ENCODE data around the gene MRTFB.

The MRTFB gene

DNA sequence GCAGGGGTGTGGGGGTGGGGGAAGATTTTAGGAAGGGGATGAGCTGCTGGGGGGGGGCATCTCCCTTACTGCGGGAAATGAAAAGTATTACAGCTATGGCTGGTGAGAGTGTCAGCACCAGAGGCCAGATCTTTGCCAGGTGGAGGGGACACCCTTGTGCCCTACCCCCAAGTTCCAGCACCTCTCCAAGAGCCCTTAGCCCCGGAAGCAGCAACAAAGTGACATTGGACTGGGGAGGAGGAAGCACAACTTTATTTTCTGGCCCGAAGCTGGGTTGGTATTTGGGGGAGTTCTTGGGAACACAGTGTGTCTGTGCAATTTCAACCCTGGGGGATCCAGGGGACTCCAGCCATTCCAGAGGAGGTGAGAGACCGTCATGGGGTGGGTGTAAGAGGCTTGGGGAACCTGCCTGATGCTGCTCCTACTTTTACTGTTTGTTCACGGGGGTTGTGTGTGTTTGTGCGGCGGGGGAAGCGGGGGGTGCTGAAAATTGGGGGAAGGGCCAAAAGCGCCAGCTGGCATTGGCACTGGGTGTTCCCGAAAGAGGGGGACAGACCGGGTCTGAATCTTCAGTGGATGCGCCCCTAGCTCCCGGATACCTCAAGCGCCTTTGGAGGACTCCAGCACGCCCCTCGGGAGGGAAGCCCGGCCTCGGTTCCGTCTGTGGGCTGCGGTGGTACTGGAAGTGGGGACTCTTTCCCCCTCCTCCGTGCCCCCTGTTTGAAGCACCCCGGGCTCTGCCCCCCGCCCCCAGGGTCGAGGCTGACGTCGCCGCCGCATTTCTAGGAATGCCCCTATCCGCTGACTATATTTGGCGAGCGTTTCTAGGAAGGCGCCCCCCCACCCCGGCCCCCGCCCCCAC, 230.3 kb downstream of the MRTFB start:
- Histone ChIP-seq H3K27me3 (no peaks in the 10 kb centered on the region), H3K4me1 (peaks cover 4% of the 10 kb centered on the region), H3K9me3 (no peaks in the 10 kb centered on the region), H3K36me3 (no peaks in the 10 kb centered on the region), H3K4me3 (ENCODE audit: low read depth, low read length) (peak overlapping the region; percentile 68)
- DNase-seq, result no peak
- TF ChIP-seq, protein P1, sequence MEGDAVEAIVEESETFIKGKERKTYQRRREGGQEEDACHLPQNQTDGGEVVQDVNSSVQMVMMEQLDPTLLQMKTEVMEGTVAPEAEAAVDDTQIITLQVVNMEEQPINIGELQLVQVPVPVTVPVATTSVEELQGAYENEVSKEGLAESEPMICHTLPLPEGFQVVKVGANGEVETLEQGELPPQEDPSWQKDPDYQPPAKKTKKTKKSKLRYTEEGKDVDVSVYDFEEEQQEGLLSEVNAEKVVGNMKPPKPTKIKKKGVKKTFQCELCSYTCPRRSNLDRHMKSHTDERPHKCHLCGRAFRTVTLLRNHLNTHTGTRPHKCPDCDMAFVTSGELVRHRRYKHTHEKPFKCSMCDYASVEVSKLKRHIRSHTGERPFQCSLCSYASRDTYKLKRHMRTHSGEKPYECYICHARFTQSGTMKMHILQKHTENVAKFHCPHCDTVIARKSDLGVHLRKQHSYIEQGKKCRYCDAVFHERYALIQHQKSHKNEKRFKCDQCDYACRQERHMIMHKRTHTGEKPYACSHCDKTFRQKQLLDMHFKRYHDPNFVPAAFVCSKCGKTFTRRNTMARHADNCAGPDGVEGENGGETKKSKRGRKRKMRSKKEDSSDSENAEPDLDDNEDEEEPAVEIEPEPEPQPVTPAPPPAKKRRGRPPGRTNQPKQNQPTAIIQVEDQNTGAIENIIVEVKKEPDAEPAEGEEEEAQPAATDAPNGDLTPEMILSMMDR (IDR thresholded peaks at IDR 0.05; ENCODE audit: low read depth, low read length), result no peak

- Histone ChIP-seq H3K36me3 (no peaks in the 10 kb centered on the region), H3K27me3 (no peaks in the 10 kb centered on the region), H3K4me3 (ENCODE audit: low read depth, low read length) (peak overlapping the region; percentile 72), H3K4me1 (peaks cover 9% of the 10 kb centered on the region), H3K9me3 (no peaks in the 10 kb centered on the region)
- TF ChIP-seq, protein P1 (IDR thresholded peaks at IDR 0.05; ENCODE audit: low read depth, low read length), result no peak
- peak; percentile 78 for DNase-seq
Observed at GRCh38 chr16:14302031-14302398, 230.9 kb downstream of the MRTFB start.

- Histone ChIP-seq H3K4me3 (ENCODE audit: low read depth, low read length) (peak overlapping the region; percentile 72), H3K9me3 (no peaks in the 10 kb centered on the region), H3K27me3 (no peaks in the 10 kb centered on the region), H3K4me1 (peaks cover 15% of the 10 kb centered on the region), H3K36me3 (no peaks in the 10 kb centered on the region)
- TF ChIP-seq, protein P1 (IDR thresholded peaks at IDR 0.05; ENCODE audit: low read depth, low read length), result no peak
- DNase-seq, result peak; percentile 67
Observed at GRCh38 chr16:14302399-14303181, 231.5 kb downstream of the MRTFB start.

GRCh38 chr16:14303182-14303618, 232.1 kb downstream of the MRTFB start:
- peaks cover 20% of the 10 kb centered on the region for H3K4me1 ChIP-seq

DNA sequence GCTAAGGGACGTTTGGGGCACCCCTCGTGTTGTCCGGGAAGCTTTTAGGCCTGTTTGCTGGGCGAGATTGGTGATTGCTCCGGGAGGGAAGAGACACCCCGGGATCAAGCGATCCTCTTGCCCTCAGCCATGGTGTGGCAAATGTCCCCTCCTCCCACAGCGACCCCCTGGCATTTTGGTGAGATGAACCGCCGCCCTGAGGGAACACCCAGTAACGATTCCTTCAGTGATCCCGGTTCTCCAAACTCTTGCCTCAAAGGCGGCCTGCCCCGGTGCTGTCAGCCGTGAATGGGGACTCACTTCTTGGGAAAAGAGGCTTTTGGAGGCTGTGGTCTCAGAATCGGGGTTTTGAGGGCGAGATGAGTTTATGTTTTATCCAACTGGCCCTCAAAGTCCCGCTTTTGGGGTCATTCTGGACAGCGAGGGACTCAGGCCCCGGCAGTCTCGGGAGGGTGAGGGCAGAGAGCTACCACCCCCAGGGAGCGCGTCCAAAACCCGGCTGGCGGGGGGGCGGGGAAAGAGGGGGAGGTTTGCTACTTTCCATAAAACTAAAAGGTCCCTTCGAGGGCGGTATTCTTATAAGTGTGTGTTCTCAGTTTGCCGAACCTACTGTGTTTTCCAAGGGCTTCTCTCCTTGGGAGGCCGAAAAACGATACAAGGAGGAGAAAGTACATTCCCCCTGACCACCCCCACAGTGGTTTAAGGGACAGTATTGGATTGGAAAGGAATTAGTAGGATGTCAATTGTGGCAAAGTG, 232.7 kb downstream of the MRTFB start:
- Histone ChIP-seq H3K4me1 (peaks cover 23% of the 10 kb centered on the region), H3K4me3 (ENCODE audit: low read depth, low read length) (peak overlapping the region; percentile 72), H3K9me3 (no peaks in the 10 kb centered on the region), H3K27me3 (no peaks in the 10 kb centered on the region), H3K36me3 (no peaks in the 10 kb centered on the region)
- no peak for DNase-seq
- TF ChIP-seq, protein P1 (IDR thresholded peaks at IDR 0.05; ENCODE audit: low read depth, low read length), result no peak

More at GRCh38 chr16:14303182-14303618, 232.1 kb downstream of the MRTFB start:
- Histone ChIP-seq H3K9me3 (no peaks in the 10 kb centered on the region), H3K36me3 (no peaks in the 10 kb centered on the region), H3K27me3 (no peaks in the 10 kb centered on the region), H3K4me3 (ENCODE audit: low read depth, low read length) (peak overlapping the region; percentile 72)
- TF ChIP-seq, protein P1 (IDR thresholded peaks at IDR 0.05; ENCODE audit: low read depth, low read length), result no peak
- no peak for DNase-seq
